Adipocyte (in vitro differentiated cells): ENCODE measurements around the gene MEF2B.

Source experiments
- DNase-seq: peaks from one replicate; pipeline ENCODE4 v3.0.0-alpha.2; 2015; ENCODE audit warnings: low read depth
- H3K27me3 ChIP-seq: replicated peaks from 2 replicates; pipeline ENCODE4 v1.7.0; 2013; ENCODE audit warnings: mild to moderate bottlenecking, low read length, moderate library complexity; ENCODE audit not compliant: control insufficient read depth, insufficient read depth
- H3K36me3 ChIP-seq: 2 replicates; pipeline ENCODE4 v1.7.0; 2013; ENCODE audit warnings: low read length, mild to moderate bottlenecking, moderate library complexity; ENCODE audit not compliant: control insufficient read depth, insufficient read depth, severe bottlenecking
- H3K4me1 ChIP-seq: 2 replicates; pipeline ENCODE4 v1.7.0; 2013; ENCODE audit warnings: mild to moderate bottlenecking, low read length, moderate library complexity; ENCODE audit not compliant: control insufficient read depth, insufficient read depth
- H3K4me3 ChIP-seq: 2 replicates; pipeline ENCODE4 v1.7.0; 2013; ENCODE audit warnings: mild to moderate bottlenecking, low read length, moderate library complexity
- H3K9ac ChIP-seq: 2 replicates; pipeline ENCODE4 v1.7.0; 2013; ENCODE audit warnings: mild to moderate bottlenecking, low read length, moderate library complexity
- H3K9me3 ChIP-seq: 2 replicates; pipeline ENCODE4 v1.7.0; 2013; ENCODE audit warnings: mild to moderate bottlenecking, low read length, moderate library complexity; ENCODE audit not compliant: control insufficient read depth

Gene MEF2B

GRCh38 chr19:19169236-19170052, 619 bp downstream of the MEF2B start:
- Histone ChIP-seq H3K4me3 (peak overlapping the region; percentile 56), H3K9me3 (no peaks in the 10 kb centered on the region), H3K4me1 (peaks cover 33% of the 10 kb centered on the region), H3K9ac (no peak overlapping the region), H3K36me3 (no peaks in the 10 kb centered on the region), H3K27me3 (no peaks in the 10 kb centered on the region)
- DNase-seq, result no peak

- peaks cover 23% of the 10 kb centered on the region for H3K4me1 ChIP-seq
- no peak for DNase-seq
- no peak overlapping the region for H3K4me3 ChIP-seq
- H3K9ac ChIP-seq, result no peak overlapping the region
- no peaks in the 10 kb centered on the region for H3K27me3 ChIP-seq
- no peaks in the 10 kb centered on the region for H3K9me3 ChIP-seq
- no peaks in the 10 kb centered on the region for H3K36me3 ChIP-seq
These were observed 2.5 kb downstream of the MEF2B start for GRCh38 chr19:19167612-19168011.

DNA sequence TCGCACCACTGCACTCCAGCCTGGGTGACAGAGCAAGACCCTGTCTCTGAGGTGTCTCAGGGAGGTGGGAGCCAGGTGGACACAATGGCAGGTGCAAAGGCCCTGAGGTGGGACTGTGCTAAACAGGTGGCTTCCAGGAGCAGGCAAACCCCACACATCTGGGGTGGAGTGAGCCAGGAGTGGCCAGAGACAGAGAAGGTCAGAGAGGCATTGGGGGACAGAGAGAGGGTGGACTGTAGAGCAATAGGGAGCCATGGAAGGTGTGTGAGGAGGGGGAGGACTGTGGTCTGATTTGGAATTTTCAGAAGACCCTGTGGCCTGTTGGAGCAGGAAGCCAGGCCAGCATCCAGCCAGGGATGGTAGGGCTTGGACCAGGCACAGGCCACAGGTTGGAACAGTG, 4.7 kb downstream of the MEF2B start:
- Histone ChIP-seq H3K9me3 (no peaks in the 10 kb centered on the region), H3K27me3 (no peaks in the 10 kb centered on the region), H3K4me1 (peaks cover 2% of the 10 kb centered on the region), H3K9ac (no peak overlapping the region), H3K4me3 (no peak overlapping the region), H3K36me3 (no peaks in the 10 kb centered on the region)
- no peak for DNase-seq

DNA sequence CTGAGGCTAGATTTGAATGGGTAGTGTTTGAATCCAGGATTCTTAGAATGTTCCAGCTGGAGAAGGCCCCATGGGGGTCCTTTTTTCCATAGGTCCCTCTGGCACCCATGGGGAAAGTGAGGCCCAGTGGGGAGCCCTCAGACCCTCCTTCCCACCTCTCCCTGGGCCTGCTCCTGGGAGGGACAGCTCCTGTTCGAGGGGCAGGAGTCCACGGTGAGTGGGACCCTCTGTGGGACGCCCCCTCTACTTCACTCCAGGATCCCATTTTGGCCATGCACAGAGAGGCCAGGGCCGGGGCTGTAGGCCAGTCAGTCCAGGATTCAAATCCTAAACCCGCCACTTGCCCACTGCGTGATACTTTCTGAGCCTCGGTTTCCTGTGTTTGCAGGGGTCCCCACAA, 7.6 kb downstream of the MEF2B start:
- H3K36me3 ChIP-seq, result no peaks in the 10 kb centered on the region
- no peaks in the 10 kb centered on the region for H3K9me3 ChIP-seq
- no peak overlapping the region for H3K9ac ChIP-seq
- no peak for DNase-seq
- no peaks in the 10 kb centered on the region for H3K4me1 ChIP-seq
- H3K4me3 ChIP-seq, result no peak overlapping the region
- no peaks in the 10 kb centered on the region for H3K27me3 ChIP-seq

DNA sequence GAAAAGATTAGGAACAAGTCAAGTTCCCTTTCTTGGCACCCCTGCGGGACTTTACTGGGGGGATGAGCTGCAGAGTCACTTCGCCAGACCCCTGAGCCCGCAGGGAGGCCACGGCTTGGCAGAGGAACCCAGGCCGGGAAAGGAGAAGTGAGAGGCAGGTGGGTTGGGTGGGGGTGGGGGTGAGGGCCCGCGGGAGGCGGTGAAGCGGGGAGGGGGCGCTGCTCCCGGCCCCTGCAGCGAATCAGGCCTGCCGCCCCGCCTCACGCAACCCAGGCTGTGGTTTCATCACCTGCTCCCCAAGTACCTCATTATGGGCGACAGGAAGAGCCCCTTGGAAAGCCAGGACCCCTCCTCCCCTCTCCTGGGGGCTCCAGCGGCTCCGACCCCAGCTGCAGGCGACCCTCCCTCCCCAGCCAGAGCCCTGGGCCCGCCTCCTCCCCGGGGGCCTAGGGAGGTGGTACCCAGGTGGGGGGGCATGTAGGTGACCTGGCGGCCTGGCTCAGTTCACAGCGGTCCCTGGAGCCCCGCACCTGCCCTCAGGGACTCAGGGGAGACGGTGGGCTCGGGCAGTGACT, 9.5 kb downstream of the MEF2B start:
- Histone ChIP-seq H3K9me3 (no peaks in the 10 kb centered on the region), H3K9ac (no peak overlapping the region), H3K4me1 (no peaks in the 10 kb centered on the region), H3K4me3 (no peak overlapping the region), H3K27me3 (no peaks in the 10 kb centered on the region), H3K36me3 (no peaks in the 10 kb centered on the region)
- no peak for DNase-seq

GRCh38 chr19:19159534-19159933, 10.5 kb downstream of the MEF2B start:
- Histone ChIP-seq H3K4me1 (no peaks in the 10 kb centered on the region), H3K9me3 (no peaks in the 10 kb centered on the region), H3K9ac (no peak overlapping the region), H3K36me3 (no peaks in the 10 kb centered on the region), H3K27me3 (no peaks in the 10 kb centered on the region), H3K4me3 (no peak overlapping the region)
- DNase-seq, result no peak

- Histone ChIP-seq H3K36me3 (no peaks in the 10 kb centered on the region), H3K9ac (no peak overlapping the region), H3K27me3 (no peaks in the 10 kb centered on the region), H3K4me3 (no peak overlapping the region), H3K9me3 (no peaks in the 10 kb centered on the region), H3K4me1 (no peaks in the 10 kb centered on the region)
- no peak for DNase-seq
These were observed 12.3 kb downstream of the MEF2B start for GRCh38 chr19:19157808-19158207.

DNA sequence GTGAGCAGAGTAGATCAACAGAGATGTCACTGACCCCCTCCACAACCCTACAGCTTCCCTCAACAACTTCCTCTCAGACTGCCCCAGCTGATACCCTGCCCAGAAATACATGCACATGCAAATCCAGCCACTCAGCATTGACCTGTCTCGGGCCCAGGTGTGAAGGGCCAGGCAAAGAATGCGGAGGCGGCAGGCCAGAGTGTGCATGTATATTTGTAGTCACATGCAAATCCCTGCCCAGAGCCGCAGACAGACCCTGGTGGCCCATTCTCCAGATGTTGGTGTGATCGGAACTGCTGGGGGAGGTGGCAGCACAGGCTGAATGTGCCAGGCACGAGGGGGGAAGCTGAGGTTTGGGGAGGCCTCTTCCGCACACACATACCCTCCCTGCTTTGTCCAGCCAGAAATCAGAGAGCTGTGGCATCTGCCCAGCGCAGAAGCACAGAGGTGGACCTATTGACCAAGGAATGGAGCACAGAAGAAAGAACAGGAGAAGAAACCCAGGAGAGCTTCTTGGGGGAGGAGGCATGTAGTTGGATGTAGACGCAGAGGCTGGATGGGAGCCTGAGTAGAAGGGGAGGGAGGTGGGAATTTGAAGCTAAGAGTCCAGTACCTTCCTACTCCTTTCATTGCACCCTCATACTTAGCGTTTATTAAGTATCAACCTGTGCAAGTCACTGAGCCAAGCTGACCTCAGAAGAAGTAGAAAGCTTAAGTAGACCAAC, 14.4 kb downstream of the MEF2B start:
- Histone ChIP-seq H3K36me3 (no peaks in the 10 kb centered on the region), H3K4me1 (no peaks in the 10 kb centered on the region), H3K27me3 (no peaks in the 10 kb centered on the region), H3K4me3 (no peak overlapping the region), H3K9ac (no peak overlapping the region), H3K9me3 (no peaks in the 10 kb centered on the region)
- no peak for DNase-seq

GRCh38 chr19:19154768-19155494, 15.1 kb downstream of the MEF2B start:
- Histone ChIP-seq H3K9me3 (no peaks in the 10 kb centered on the region), H3K9ac (no peak overlapping the region), H3K36me3 (no peaks in the 10 kb centered on the region), H3K4me3 (no peak overlapping the region), H3K4me1 (no peaks in the 10 kb centered on the region), H3K27me3 (no peaks in the 10 kb centered on the region)
- DNase-seq, result no peak

GRCh38 chr19:19152668-19153384, 17.2 kb downstream of the MEF2B start:
- H3K4me1 ChIP-seq, result no peaks in the 10 kb centered on the region
- H3K9me3 ChIP-seq, result no peaks in the 10 kb centered on the region
- H3K36me3 ChIP-seq, result no peaks in the 10 kb centered on the region
- no peaks in the 10 kb centered on the region for H3K27me3 ChIP-seq
- DNase-seq, result no peak
- no peak overlapping the region for H3K4me3 ChIP-seq
- H3K9ac ChIP-seq, result no peak overlapping the region
